HepG2 (cell line): ENCODE data around the gene SLC1A5. TPM values are rescaled to one million over a fixed set of nuclear protein-coding genes. Genes with fewer than 3 reads are reported as not detected.

Source experiments
- FOSL1 ChIP-seq: sonication (generic); formaldehyde crosslinking; IDR thresholded peaks from 2 replicates; pipeline ENCODE4 v1.9.0; 2021; ENCODE audit warnings: missing genetic modification reagents, borderline replicate concordance
- HNF4A ChIP-seq: sonication (generic); formaldehyde crosslinking; IDR thresholded peaks from 2 replicates; pipeline ENCODE4 v1.4.0; 2020; ENCODE audit warnings: missing genetic modification reagents
- KLF9 ChIP-seq: IDR thresholded peaks from 2 replicates; pipeline ENCODE4 v1.6.1; 2016; ENCODE audit warnings: low read depth
- NFIC ChIP-seq: IDR thresholded peaks from 2 replicates; pipeline ENCODE4 v1.6.1; 2012; ENCODE audit warnings: mild to moderate bottlenecking, low read length, inconsistent platforms
- NKX3-1 ChIP-seq: sonication (generic); formaldehyde crosslinking; IDR thresholded peaks from 2 replicates; pipeline ENCODE4 v1.5.0; 2020; ENCODE audit warnings: missing genetic modification reagents
- RBAK ChIP-seq: sonication (generic); formaldehyde crosslinking; IDR thresholded peaks from 2 replicates; pipeline ENCODE4 v1.5.1; 2020; ENCODE audit warnings: mild to moderate bottlenecking, missing genetic modification reagents
- SATB2 ChIP-seq: sonication (generic); formaldehyde crosslinking; IDR thresholded peaks from 2 replicates; pipeline ENCODE4 v1.5.0; 2020; ENCODE audit warnings: missing genetic modification reagents
- SMYD3 ChIP-seq: sonication (generic); formaldehyde crosslinking; IDR thresholded peaks from 2 replicates; pipeline ENCODE4 v1.8.1; 2023; ENCODE audit warnings: mild to moderate bottlenecking, missing genetic modification reagents
- ZBTB38 ChIP-seq: sonication (generic); formaldehyde crosslinking; IDR thresholded peaks from 2 replicates; pipeline ENCODE4 v1.5.1; 2020; ENCODE audit warnings: mild to moderate bottlenecking, missing genetic modification reagents
- ZFP36 ChIP-seq: fragments of 150-350 bp; IDR thresholded peaks from 2 replicates; pipeline ENCODE4 v1.6.1; 2018; ENCODE audit warnings: borderline replicate concordance, low read length, low read depth; ENCODE audit not compliant: partially characterized antibody
- ZNF24 ChIP-seq: fragments of 450-650 bp; IDR thresholded peaks from 2 replicates; pipeline ENCODE4 v1.6.1; 2017; ENCODE audit warnings: antibody characterized with exemption, mild to moderate bottlenecking
- ZNF460 ChIP-seq: sonication (generic); formaldehyde crosslinking; IDR thresholded peaks from 2 replicates; pipeline ENCODE4 v1.5.1; 2020; ENCODE audit warnings: missing genetic modification reagents, mild to moderate bottlenecking, borderline replicate concordance
- ZNF556 ChIP-seq: sonication (generic); formaldehyde crosslinking; IDR thresholded peaks from 2 replicates; pipeline ENCODE4 v1.4.0; 2020; ENCODE audit warnings: mild to moderate bottlenecking, missing genetic modification reagents, borderline replicate concordance
- ZNF644 ChIP-seq: IDR thresholded peaks from 2 replicates; pipeline ENCODE4 v1.6.1; 2016; ENCODE audit warnings: low read depth
- ZSCAN31 ChIP-seq: sonication (generic); formaldehyde crosslinking; IDR thresholded peaks from 2 replicates; pipeline ENCODE4 v1.5.0; 2020; ENCODE audit warnings: low read depth, mild to moderate bottlenecking, missing genetic modification reagents
- polyA plus RNA-seq, 8 experiments: library from polyadenylated mRNA; depleted of rRNA in 3 of 8; stranded (reverse) in 7 of 8; unstranded in 1 of 8; fragments of >200 nt; fragmentation: Illumina TruSeq in 4 of 8; extraction: Trizol in 4 of 8; gene quantifications; 2 replicates each; pipeline versions ENCODE4 v1.2.1 to v1.2.3, GENCODE V29; 2011 to 2016; ENCODE audit warnings: low read depth in 4 of 8, missing spikeins in 1 of 8, mixed read lengths in 1 of 8; ENCODE audit not compliant: insufficient read depth in 1 of 8
- total RNA-seq, 5 experiments: library from RNA; depleted of rRNA; stranded (reverse); fragments of >200 nt; fragmentation: Illumina TruSeq; extraction: Trizol; gene quantifications; 2 replicates each; pipeline ENCODE4 v1.2.3, GENCODE V29; 2016; ENCODE audit warnings: low read depth in 1 of 5
- TF ChIP-seq, protein P1 (sequence below): sonication (generic); formaldehyde crosslinking; IDR thresholded peaks from 2 replicates; pipeline ENCODE4 v1.4.0; 2020; ENCODE audit warnings: missing genetic modification reagents
- TF ChIP-seq, protein P2 (sequence below): IDR thresholded peaks from 2 replicates; pipeline ENCODE4 v1.6.1; 2016; ENCODE audit warnings: missing genetic modification reagents, missing compliant biosample characterization
- TF ChIP-seq, protein P3 (sequence below), 2 experiments: sonication (generic) in 1 of 2; formaldehyde crosslinking in 1 of 2; IDR thresholded peaks; 2 replicates each; pipeline versions ENCODE4 v1.4.0 to v1.6.1; 2016 to 2020; ENCODE audit warnings: borderline replicate concordance in 1 of 2, low read depth in 1 of 2, mild to moderate bottlenecking in 1 of 2, missing genetic modification reagents in 1 of 2
- TF ChIP-seq, protein P4 (sequence below): sonication (generic); formaldehyde crosslinking; IDR thresholded peaks from 2 replicates; pipeline ENCODE4 v1.8.1; 2023; ENCODE audit warnings: mild to moderate bottlenecking, inconsistent platforms, moderate library complexity, missing genetic modification reagents, borderline replicate concordance

SLC1A5 gene
- total and polyA plus RNA-seq, 2 of the 13 experiments (the other 11 are each of a cell fraction or from before 2014, with no cell fraction given), result 120 to 159 TPM

DNA sequence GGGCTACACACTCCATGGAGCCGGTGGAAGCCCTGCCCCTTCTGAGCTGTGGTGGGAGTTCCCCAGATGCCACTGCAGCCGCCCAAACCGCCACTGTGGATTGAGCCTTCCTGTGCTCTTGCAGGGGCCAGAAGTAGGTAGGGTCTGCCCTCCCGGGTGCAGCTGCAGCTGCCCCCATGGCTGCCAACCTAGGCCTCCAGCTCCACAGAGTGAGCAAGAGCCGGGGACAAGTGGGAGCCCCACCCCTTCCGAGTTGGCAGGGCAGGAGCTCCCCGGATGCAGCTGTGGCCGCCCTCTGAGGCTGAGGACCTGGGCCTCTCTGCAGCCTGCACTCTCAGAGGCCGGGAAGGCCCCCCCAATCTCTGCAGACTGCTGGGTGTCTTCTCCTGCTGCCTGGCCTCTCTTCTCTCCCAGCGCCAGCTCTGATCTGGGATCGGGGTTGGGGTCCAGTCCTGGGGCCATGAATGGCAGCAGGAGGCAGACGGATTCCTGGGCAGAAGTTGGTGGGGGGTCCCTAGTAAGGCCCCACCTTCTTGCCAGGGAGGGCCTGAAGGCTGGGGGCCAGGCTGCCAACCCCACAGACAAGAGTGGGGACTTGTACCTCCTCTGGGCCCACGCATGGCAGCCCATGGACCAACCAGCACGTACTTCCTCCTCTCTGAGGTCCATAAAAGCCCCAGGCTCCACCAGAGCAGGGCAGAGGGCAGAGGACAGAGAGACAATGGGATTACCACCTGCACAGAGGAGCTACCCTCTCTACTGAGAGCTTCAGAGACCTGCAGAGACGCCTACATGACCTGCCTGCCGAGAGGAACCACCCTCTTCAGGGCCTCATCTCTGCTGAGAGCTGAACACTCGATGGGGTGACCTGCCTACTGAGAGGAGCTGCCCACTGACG lies 33.4 kb upstream of the SLC1A5 start (continued):
- TF ChIP-seq, protein P1, sequence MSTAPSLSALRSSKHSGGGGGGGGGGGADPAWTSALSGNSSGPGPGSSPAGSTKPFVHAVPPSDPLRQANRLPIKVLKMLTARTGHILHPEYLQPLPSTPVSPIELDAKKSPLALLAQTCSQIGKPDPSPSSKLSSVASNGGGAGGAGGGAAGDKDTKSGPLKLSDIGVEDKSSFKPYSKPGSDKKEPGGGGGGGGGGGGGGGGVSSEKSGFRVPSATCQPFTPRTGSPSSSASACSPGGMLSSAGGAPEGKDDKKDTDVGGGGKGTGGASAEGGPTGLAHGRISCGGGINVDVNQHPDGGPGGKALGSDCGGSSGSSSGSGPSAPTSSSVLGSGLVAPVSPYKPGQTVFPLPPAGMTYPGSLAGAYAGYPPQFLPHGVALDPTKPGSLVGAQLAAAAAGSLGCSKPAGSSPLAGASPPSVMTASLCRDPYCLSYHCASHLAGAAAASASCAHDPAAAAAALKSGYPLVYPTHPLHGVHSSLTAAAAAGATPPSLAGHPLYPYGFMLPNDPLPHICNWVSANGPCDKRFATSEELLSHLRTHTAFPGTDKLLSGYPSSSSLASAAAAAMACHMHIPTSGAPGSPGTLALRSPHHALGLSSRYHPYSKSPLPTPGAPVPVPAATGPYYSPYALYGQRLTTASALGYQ (CRISPR knock-in tag), result no peak
- TF ChIP-seq ZBTB38 (no peak), ZNF644 (CRISPR knock-in tag) (no peak), SATB2 (CRISPR knock-in tag) (no peak), ZFP36 (no peak), FOSL1 (CRISPR knock-in tag) (no peak), NKX3-1 (CRISPR knock-in tag) (no peak), RBAK (CRISPR knock-in tag) (no peak), KLF9 (CRISPR knock-in tag) (no peak), ZSCAN31 (CRISPR knock-in tag) (0 out of 2 replicates have a peak, but pooled peaks have one; percentile 20), ZNF24 (no peak), ZNF460 (no peak), SMYD3 (CRISPR knock-in tag) (no peak), NFIC (no peak), ZNF556 (CRISPR knock-in tag) (no peak), HNF4A (CRISPR knock-in tag) (peak; percentile 9; the same call in 1 of the 2 replicates)
- TF ChIP-seq, protein P2, sequence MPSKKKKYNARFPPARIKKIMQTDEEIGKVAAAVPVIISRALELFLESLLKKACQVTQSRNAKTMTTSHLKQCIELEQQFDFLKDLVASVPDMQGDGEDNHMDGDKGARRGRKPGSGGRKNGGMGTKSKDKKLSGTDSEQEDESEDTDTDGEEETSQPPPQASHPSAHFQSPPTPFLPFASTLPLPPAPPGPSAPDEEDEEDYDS (CRISPR knock-in tag), result peak; percentile 95
- TF ChIP-seq, protein P3, sequence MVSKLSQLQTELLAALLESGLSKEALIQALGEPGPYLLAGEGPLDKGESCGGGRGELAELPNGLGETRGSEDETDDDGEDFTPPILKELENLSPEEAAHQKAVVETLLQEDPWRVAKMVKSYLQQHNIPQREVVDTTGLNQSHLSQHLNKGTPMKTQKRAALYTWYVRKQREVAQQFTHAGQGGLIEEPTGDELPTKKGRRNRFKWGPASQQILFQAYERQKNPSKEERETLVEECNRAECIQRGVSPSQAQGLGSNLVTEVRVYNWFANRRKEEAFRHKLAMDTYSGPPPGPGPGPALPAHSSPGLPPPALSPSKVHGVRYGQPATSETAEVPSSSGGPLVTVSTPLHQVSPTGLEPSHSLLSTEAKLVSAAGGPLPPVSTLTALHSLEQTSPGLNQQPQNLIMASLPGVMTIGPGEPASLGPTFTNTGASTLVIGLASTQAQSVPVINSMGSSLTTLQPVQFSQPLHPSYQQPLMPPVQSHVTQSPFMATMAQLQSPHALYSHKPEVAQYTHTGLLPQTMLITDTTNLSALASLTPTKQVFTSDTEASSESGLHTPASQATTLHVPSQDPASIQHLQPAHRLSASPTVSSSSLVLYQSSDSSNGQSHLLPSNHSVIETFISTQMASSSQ (IDR thresholded peaks at IDR 0.05; ENCODE audit: low read depth), result no peak
- TF ChIP-seq, protein P3 (CRISPR knock-in tag; IDR thresholded peaks at IDR 0.05; ENCODE audit: borderline replicate concordance), result no peak
- TF ChIP-seq, protein P4, sequence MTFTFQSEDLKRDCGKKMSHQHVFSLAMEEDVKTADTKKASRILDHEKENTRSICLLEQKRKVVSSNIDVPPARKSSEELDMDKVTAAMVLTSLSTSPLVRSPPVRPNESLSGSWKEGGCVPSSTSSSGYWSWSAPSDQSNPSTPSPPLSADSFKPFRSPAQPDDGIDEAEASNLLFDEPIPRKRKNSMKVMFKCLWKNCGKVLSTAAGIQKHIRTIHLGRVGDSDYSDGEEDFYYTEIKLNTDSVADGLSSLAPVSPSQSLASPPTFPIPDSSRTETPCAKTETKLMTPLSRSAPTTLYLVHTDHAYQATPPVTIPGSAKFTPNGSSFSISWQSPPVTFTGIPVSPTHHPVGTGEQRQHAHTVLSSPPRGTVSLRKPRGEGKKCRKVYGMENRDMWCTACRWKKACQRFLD (CRISPR knock-in tag), result peak; percentile 45; the same call in 1 of the 2 replicates
